ENCODE measurements around the gene APBB1.

DNA sequence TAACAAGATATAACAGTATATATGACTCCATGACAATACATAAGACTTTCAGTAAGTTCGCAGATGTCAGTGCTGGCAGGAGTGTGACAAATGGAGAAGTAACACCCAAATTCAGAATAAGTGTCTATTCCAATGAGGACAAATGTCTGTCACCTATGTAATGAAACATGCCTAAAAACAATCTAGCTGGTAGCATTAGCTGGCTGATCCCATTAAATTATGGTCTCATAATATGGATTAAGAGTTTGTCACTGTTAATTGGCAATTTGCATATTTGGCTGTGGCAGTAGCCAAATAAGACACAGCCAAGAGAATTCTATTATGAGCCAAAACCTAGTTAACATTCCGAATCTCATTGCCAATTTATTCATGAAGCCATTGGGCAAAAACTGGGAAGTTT, 68.4 kb downstream of the APBB1 start:
- TF ChIP-seq CTCF (IDR thresholded peaks at IDR 0.05) (no peak), POLR2A (IDR thresholded peaks at IDR 0.05) (no peak)

All from lower leg skin (tissue), 3 donors.